HCT116 (cell line): ENCODE data around the gene MZT2B. TPM values are rescaled to one million over a fixed set of nuclear protein-coding genes. Genes with fewer than 3 reads are reported as not detected.
"Not testable (repeated sequence)": the region's sequence is repeated elsewhere in the genome, so short reads cannot be mapped to it uniquely, and the experiment has no call there.

Source experiments
- ATAC-seq: fragments of 200-7000 bp; cut with Tn5 transposase; 2 replicates; pipeline ENCODE4 v1.9.1; 2020; ENCODE audit warnings: mild to moderate bottlenecking, moderate library complexity
- BruUV-seq: library from RNA; stranded (reverse); fragments of 400-500 nt; replicated peaks from 2 replicates; lab custom pipeline; 2021; lab: Mats Ljungman, UMichigan
- CTCF ChIA-PET: fragments of 300-600 bp; sonication (Branson Sonifier 250); formaldehyde crosslinking; loops from one replicate; lab custom pipeline; 2021; ENCODE audit warnings: antibody characterized with exemption; lab: Charles Lee
- POLR2A ChIA-PET: fragments of 300-600, 350-600 bp; sonication (Branson Sonifier 250); formaldehyde crosslinking; loops from one replicate; lab custom pipeline; 2021; ENCODE audit warnings: antibody characterized with exemption; lab: Charles Lee
- RAD21 ChIA-PET, 2 experiments: fragments of 300-600 bp; sonication (Branson Sonifier 250); formaldehyde crosslinking; loops; one replicate each; lab custom pipeline; 2023; ENCODE audit warnings: low total read pairs in 2 of 2; ENCODE audit not compliant: uncharacterized antibody in 2 of 2, unreplicated experiment in 2 of 2, low non-redundant PET in 1 of 2; lab: Charles Lee
- DNase-seq: peaks from one replicate; pipeline ENCODE4 v3.0.0-alpha.2; 2010; ENCODE audit warnings: low read depth, low spot score
- H2AFZ ChIP-seq: fragments of 200-600 bp; shearing (Covaris generic), sonication (generic); 2 replicates; pipeline ENCODE4 v1.6.1; 2017; ENCODE audit warnings: low read depth, mixed run types, mixed read lengths, antibody characterized with exemption, low read length; ENCODE audit not compliant: poor library complexity, severe bottlenecking
- H3K27ac ChIP-seq: 2 replicates; pipeline ENCODE4 v1.5.1; 2012; ENCODE audit warnings: low read depth, low read length
- H3K27me3 ChIP-seq: fragments of 200-600 bp; sonication (generic); 2 replicates; pipeline ENCODE4 v1.6.1; 2016; ENCODE audit warnings: mixed run types, low read length, mixed read lengths; ENCODE audit not compliant: insufficient read depth
- H3K36me3 ChIP-seq, 2 experiments: fragments of 200-500 bp in 1 of 2; fragments of 200-600 bp in 1 of 2; sonication (Bioruptor generic) in 1 of 2; sonication (generic) in 1 of 2; 2 replicates each; pipeline versions ENCODE4 v1.5.1 to v1.6.1; 2014 to 2016; ENCODE audit warnings: low read length in 2 of 2, inconsistent platforms in 1 of 2, mixed read lengths in 1 of 2, mixed run types in 1 of 2; ENCODE audit not compliant: insufficient read depth in 2 of 2, control insufficient read depth in 1 of 2
- H3K4me1 ChIP-seq, 2 experiments: fragments of 200-600 bp in 1 of 2; sonication (generic) in 1 of 2; 2 replicates each; pipeline versions ENCODE4 v1.5.1 to v1.6.1; 2012 to 2017; ENCODE audit warnings: low read length in 2 of 2, inconsistent platforms in 1 of 2, mild to moderate bottlenecking in 1 of 2, mixed read lengths in 1 of 2, mixed run types in 1 of 2, moderate library complexity in 1 of 2; ENCODE audit not compliant: insufficient read depth in 2 of 2, control insufficient read depth in 1 of 2
- H3K4me2 ChIP-seq: fragments of 200-600 bp; sonication (generic); 2 replicates; pipeline ENCODE4 v1.6.1; 2017; ENCODE audit warnings: mixed run types, low read length, mixed read lengths
- H3K4me3 ChIP-seq, 2 experiments: fragments of 200-600 bp in 1 of 2; sonication (generic) in 1 of 2; replicated peaks in 1 of 2; 2 replicates each; pipeline ENCODE4 v1.5.1; 2011 to 2016; ENCODE audit warnings: low read length in 2 of 2, control low read depth in 1 of 2, low read depth in 1 of 2, mild to moderate bottlenecking in 1 of 2, mixed read lengths in 1 of 2, mixed run types in 1 of 2
- H3K79me2 ChIP-seq: fragments of 200-600 bp; sonication (generic); 2 replicates; pipeline ENCODE4 v1.6.1; 2017; ENCODE audit warnings: mild to moderate bottlenecking, mixed run types, low read length, moderate library complexity, mixed read lengths; ENCODE audit not compliant: insufficient read depth
- H3K9ac ChIP-seq: fragments of 200-600 bp; sonication (generic); 2 replicates; pipeline ENCODE4 v1.6.1; 2016; ENCODE audit warnings: low read length, mixed read lengths
- H3K9me2 ChIP-seq: fragments of 200-600 bp; sonication (generic), shearing (Covaris generic); 2 replicates; pipeline ENCODE4 v1.6.1; 2017; ENCODE audit warnings: mixed run types, mild to moderate bottlenecking, moderate library complexity; ENCODE audit not compliant: insufficient read depth
- H3K9me3 ChIP-seq, 2 experiments: fragments of 200-500 bp in 1 of 2; fragments of 200-600 bp in 1 of 2; sonication (Bioruptor generic) in 1 of 2; sonication (generic) in 1 of 2; 2 replicates each; pipeline ENCODE4 v1.6.1; 2014 to 2017; ENCODE audit warnings: low read length in 2 of 2, mixed read lengths in 2 of 2, inconsistent platforms in 1 of 2, low read depth in 1 of 2, mild to moderate bottlenecking in 1 of 2, mixed run types in 1 of 2, moderate library complexity in 1 of 2; ENCODE audit not compliant: control insufficient read depth in 1 of 2, insufficient read depth in 1 of 2
- H4K20me1 ChIP-seq: fragments of 200-600 bp; sonication (generic), shearing (Covaris generic); 2 replicates; pipeline ENCODE4 v1.6.1; 2017; ENCODE audit warnings: mixed run types, mild to moderate bottlenecking, moderate library complexity; ENCODE audit not compliant: insufficient read depth
- ATF3 ChIP-seq: IDR thresholded peaks from 2 replicates; pipeline ENCODE4 v1.6.1; 2012
- CEBPB ChIP-seq: IDR thresholded peaks from 2 replicates; pipeline ENCODE4 v1.6.1; 2012; ENCODE audit warnings: low read depth
- EGR1 ChIP-seq: IDR thresholded peaks from 2 replicates; pipeline ENCODE4 v1.6.1; 2012; ENCODE audit warnings: low read depth
- EZH2 ChIP-seq: fragments of 200-600 bp; sonication (generic); IDR thresholded peaks from 2 replicates; pipeline ENCODE4 v1.6.1; 2017; ENCODE audit warnings: antibody characterized with exemption, mixed run types
- JUND ChIP-seq: IDR thresholded peaks from 2 replicates; pipeline ENCODE4 v1.6.1; 2012
- POLR2A ChIP-seq: IDR thresholded peaks from 2 replicates; pipeline ENCODE4 v1.7.0; 2011; ENCODE audit warnings: borderline replicate concordance; ENCODE audit not compliant: insufficient read depth, insufficient read length; ENCODE audit errors: extremely low read depth
- POLR2AphosphoS5 ChIP-seq: IDR thresholded peaks from 2 replicates; pipeline ENCODE4 v1.6.1; 2011; ENCODE audit warnings: mild to moderate bottlenecking, low read depth, low read length, moderate library complexity
- RAD21 ChIP-seq: IDR thresholded peaks from 2 replicates; pipeline ENCODE4 v1.6.1; 2012; ENCODE audit warnings: low read depth, mild to moderate bottlenecking
- REST ChIP-seq: IDR thresholded peaks from 2 replicates; pipeline ENCODE4 v1.6.1; 2012; ENCODE audit warnings: low read depth
- SIN3A ChIP-seq: IDR thresholded peaks from 2 replicates; pipeline ENCODE4 v1.6.1; 2012; ENCODE audit warnings: low read depth
- SP1 ChIP-seq: IDR thresholded peaks from 2 replicates; pipeline ENCODE4 v1.6.1; 2012; ENCODE audit warnings: low read depth
- SRF ChIP-seq: IDR thresholded peaks from 2 replicates; pipeline ENCODE4 v1.6.1; 2012; ENCODE audit warnings: low read depth
- TCF7L2 ChIP-seq: IDR thresholded peaks from 2 replicates; pipeline ENCODE4 v1.7.0; 2011; ENCODE audit warnings: borderline replicate concordance, inconsistent platforms; ENCODE audit not compliant: insufficient read depth, insufficient read length; ENCODE audit errors: extremely low read depth
- YY1 ChIP-seq: IDR thresholded peaks from 2 replicates; pipeline ENCODE4 v1.6.1; 2011; ENCODE audit warnings: low read length, low read depth, moderate library complexity, mild to moderate bottlenecking; ENCODE audit not compliant: insufficient replicate concordance; ENCODE audit errors: extremely low read depth
- ZBTB33 ChIP-seq: IDR thresholded peaks from 2 replicates; pipeline ENCODE4 v1.6.1; 2011; ENCODE audit warnings: mild to moderate bottlenecking, low read length, moderate library complexity; ENCODE audit not compliant: insufficient replicate concordance; ENCODE audit errors: extremely low read depth
- intact Hi-C: fragments of 100-400 bp; cut with micrococcal nuclease; formaldehyde crosslinking; loops from 2 replicates; pipeline ENCODE4 v1.10.0; 2022
- total RNA-seq: library from RNA; stranded (reverse); gene quantifications from one replicate; pipeline ENCODE4 v1.2.1, GENCODE V29; 2021; ENCODE audit not compliant: unreplicated experiment

MZT2B gene
- total RNA-seq, 1 experiment from 2014 or later = 334 TPM

GRCh38 chr2:130231656-130232055 is 49.6 kb downstream of the MZT2B start:
- Histone ChIP-seq H3K9ac (no peak overlapping the region), H4K20me1 (no peaks in the 10 kb centered on the region), H3K9me3 (no peaks in the 10 kb centered on the region), H3K4me1 (no peaks in the 10 kb centered on the region), H3K4me3 (no peak overlapping the region), H3K27me3 (no peaks in the 10 kb centered on the region), H3K4me2 (no peak overlapping the region), H3K9me2 (no peaks in the 10 kb centered on the region), H3K27ac (no peak overlapping the region), H2AFZ (no peak overlapping the region), H3K36me3 (no peaks in the 10 kb centered on the region), H3K79me2 (no peaks in the 10 kb centered on the region)
- TF ChIP-seq RAD21 (no peak), ZBTB33 (no peak), EGR1 (no peak), JUND (no peak), REST (no peak), SP1 (no peak), EZH2 (no peak), POLR2A (no peak), POLR2AphosphoS5 (no peak), CEBPB (no peak), SIN3A (no peak), SRF (no peak), YY1 (no peak), ATF3 (no peak), TCF7L2 (no peak)
- ChIA-PET RAD21 (no interaction called here), POLR2A (no interaction called here), CTCF (no interaction called here)
- ATAC-seq = no peak
- BruUV-seq = no TSS peak
- DNase-seq = no peak
- intact Hi-C loops = no loop called here

- H3K9ac ChIP-seq, H4K20me1 ChIP-seq, intact Hi-C loops, H3K79me2 ChIP-seq, H3K36me3 ChIP-seq, BruUV-seq, POLR2A ChIA-PET, H3K27me3 ChIP-seq, H3K27ac ChIP-seq, H3K4me2 ChIP-seq, RAD21 ChIA-PET, DNase-seq, H2AFZ ChIP-seq, H3K9me3 ChIP-seq, CTCF ChIA-PET, H3K9me2 ChIP-seq, ATAC-seq, H3K4me1 ChIP-seq, H3K4me3 ChIP-seq: not testable (repeated sequence)
Measured at GRCh38 chr2:130233066-130233465, 51.0 kb downstream of the MZT2B start.
